IMR-90 (cell line): ENCODE measurements around the gene SGPL1. TPM values are rescaled to one million over a fixed set of nuclear protein-coding genes. Genes with fewer than 3 reads are reported as not detected.

Experiments
- ATAC-seq: fragments of 200-7000 bp; cut with Tn5 transposase; 2 replicates; pipeline ENCODE4 v1.9.1; 2020; ENCODE audit warnings: low read depth, mild to moderate bottlenecking, moderate library complexity
- BruUV-seq: library from RNA; stranded (reverse); fragments of 400-500 nt; replicated peaks from 2 replicates; lab custom pipeline; 2021; lab: Mats Ljungman, UMichigan
- CTCF ChIA-PET: fragments of 300-600 bp; formaldehyde crosslinking; extraction: SDS; loops from one replicate; lab custom pipeline; 2021; ENCODE audit warnings: antibody characterized with exemption; lab: Yijun Ruan, JAX
- POLR2A ChIA-PET: fragments of 300-600 bp; sonication (Branson Sonifier 250); formaldehyde crosslinking; loops from one replicate; lab custom pipeline; 2022; ENCODE audit warnings: antibody characterized with exemption; ENCODE audit not compliant: unreplicated experiment; lab: Charles Lee
- DNase-seq: peaks from one replicate; pipeline ENCODE4 v3.0.0; 2013
- H2AFZ ChIP-seq: replicated peaks from 2 replicates; pipeline ENCODE3; 2013; ENCODE audit warnings: low read length, mild to moderate bottlenecking; ENCODE audit not compliant: poor library complexity
- H2AK5ac ChIP-seq: 2 replicates; pipeline ENCODE4 v1.6.1; 2013; ENCODE audit warnings: low read depth, low read length, inconsistent platforms
- H2AK9ac ChIP-seq: replicated peaks from 2 replicates; pipeline ENCODE3; 2013; ENCODE audit warnings: mild to moderate bottlenecking, low read depth, low read length, moderate library complexity; ENCODE audit not compliant: poor library complexity
- H2BK120ac ChIP-seq: 2 replicates; pipeline ENCODE4 v1.6.1; 2013; ENCODE audit warnings: low read depth, low read length, inconsistent platforms
- H2BK15ac ChIP-seq: 3 replicates; pipeline ENCODE4 v1.6.1; 2013; ENCODE audit warnings: low read depth, low read length, inconsistent platforms
- H2BK20ac ChIP-seq: 2 replicates; pipeline ENCODE4 v1.6.1; 2013; ENCODE audit warnings: low read depth, mild to moderate bottlenecking, inconsistent platforms, low read length, moderate library complexity
- H2BK5ac ChIP-seq: 2 replicates; pipeline ENCODE4 v1.6.1; 2013; ENCODE audit warnings: mild to moderate bottlenecking, low read depth, low read length, inconsistent platforms; ENCODE audit not compliant: poor library complexity, severe bottlenecking
- H3K14ac ChIP-seq: replicated peaks from 2 replicates; pipeline ENCODE4 v1.6.1; 2013; ENCODE audit warnings: low read depth, low read length, inconsistent platforms
- H3K18ac ChIP-seq: 2 replicates; pipeline ENCODE4 v1.6.1; 2013; ENCODE audit warnings: low read depth, low read length, control low read depth
- H3K23ac ChIP-seq: 2 replicates; pipeline ENCODE4 v1.6.1; 2013; ENCODE audit warnings: low read depth, low read length, inconsistent platforms
- H3K27ac ChIP-seq: 2 replicates; pipeline ENCODE4 v1.5.1; 2013; ENCODE audit warnings: mild to moderate bottlenecking, control low read depth, low read length; ENCODE audit not compliant: insufficient read depth
- H3K27me3 ChIP-seq: 2 replicates; pipeline ENCODE4 v1.6.1; 2013; ENCODE audit warnings: low read length; ENCODE audit not compliant: control insufficient read depth, insufficient read depth
- H3K36me3 ChIP-seq: 2 replicates; pipeline ENCODE4 v1.6.1; 2013; ENCODE audit warnings: low read length, mixed read lengths; ENCODE audit not compliant: control insufficient read depth, insufficient read depth
- H3K4ac ChIP-seq: 2 replicates; pipeline ENCODE4 v1.6.1; 2013; ENCODE audit warnings: low read depth, low read length, inconsistent platforms
- H3K4me1 ChIP-seq: 2 replicates; pipeline ENCODE4 v1.6.1; 2013; ENCODE audit warnings: low read length, mixed read lengths; ENCODE audit not compliant: control insufficient read depth, insufficient read depth
- H3K4me2 ChIP-seq: 2 replicates; pipeline ENCODE4 v1.6.1; 2013; ENCODE audit warnings: low read depth, mild to moderate bottlenecking, control low read depth, low read length, moderate library complexity
- H3K4me3 ChIP-seq: 2 replicates; pipeline ENCODE4 v1.5.1; 2013; ENCODE audit warnings: low read depth, mild to moderate bottlenecking, control low read depth, low read length, moderate library complexity; ENCODE audit not compliant: insufficient read depth
- H3K56ac ChIP-seq: 2 replicates; pipeline ENCODE4 v1.6.1; 2013; ENCODE audit warnings: low read length, inconsistent platforms; ENCODE audit not compliant: insufficient read depth; ENCODE audit errors: extremely low read depth
- H3K79me1 ChIP-seq, 2 experiments: 2 replicates each; pipeline ENCODE4 v1.6.1; 2013; ENCODE audit warnings: low read length in 2 of 2, inconsistent platforms in 1 of 2, low read depth in 1 of 2
- H3K9ac ChIP-seq: 2 replicates; pipeline ENCODE4 v1.6.1; 2013; ENCODE audit warnings: low read depth, low read length, control low read depth
- H3K9me1 ChIP-seq: 2 replicates; pipeline ENCODE4 v1.6.1; 2013; ENCODE audit warnings: low read length, inconsistent platforms; ENCODE audit not compliant: insufficient read depth
- H3K9me3 ChIP-seq: 2 replicates; pipeline ENCODE4 v1.6.1; 2013; ENCODE audit warnings: low read length; ENCODE audit not compliant: control insufficient read depth, insufficient read depth
- H4K20me1 ChIP-seq: 2 replicates; pipeline ENCODE4 v1.6.1; 2013; ENCODE audit warnings: low read length, inconsistent platforms; ENCODE audit not compliant: insufficient read depth
- H4K5ac ChIP-seq: 2 replicates; pipeline ENCODE4 v1.6.1; 2013; ENCODE audit warnings: mild to moderate bottlenecking, low read depth, low read length, control low read depth
- H4K8ac ChIP-seq, 2 experiments: 2 replicates each; pipeline ENCODE4 v1.6.1; 2013; ENCODE audit warnings: low read depth in 2 of 2, low read length in 2 of 2, control low read depth in 1 of 2, inconsistent platforms in 1 of 2
- H4K91ac ChIP-seq: 2 replicates; pipeline ENCODE4 v1.6.1; 2013; ENCODE audit warnings: low read depth, low read length, inconsistent platforms; ENCODE audit not compliant: insufficient read depth
- BHLHE40 ChIP-seq: fragments of 150-350 bp; IDR thresholded peaks from 2 replicates; pipeline ENCODE4 v1.6.1; 2016; ENCODE audit warnings: mild to moderate bottlenecking, low read depth, low read length
- CEBPB ChIP-seq: IDR thresholded peaks from 2 replicates; pipeline ENCODE4 v1.6.1; 2012; ENCODE audit warnings: low read depth, low read length, improper control_type of control experiment
- CHD1 ChIP-seq: IDR thresholded peaks from 2 replicates; pipeline ENCODE4 v1.6.1; 2012; ENCODE audit warnings: low read depth, low read length, improper control_type of control experiment
- CTCF ChIP-seq: conservative IDR thresholded peaks from 2 replicates; pipeline ENCODE4 v1.5.1; 2012; ENCODE audit warnings: mild to moderate bottlenecking, low read depth, low read length, improper control_type of control experiment
- ELK1 ChIP-seq: fragments of 150-350 bp; IDR thresholded peaks from 2 replicates; pipeline ENCODE4 v1.6.1; 2016; ENCODE audit warnings: low read depth, mild to moderate bottlenecking, low read length, moderate library complexity, borderline replicate concordance
- MAFK ChIP-seq: IDR thresholded peaks from 2 replicates; pipeline ENCODE4 v1.6.1; 2012; ENCODE audit warnings: low read depth, low read length, improper control_type of control experiment
- MAZ ChIP-seq: IDR thresholded peaks from 2 replicates; pipeline ENCODE4 v1.6.1; 2012; ENCODE audit warnings: low read depth, mild to moderate bottlenecking, low read length, improper control_type of control experiment, moderate library complexity, borderline replicate concordance
- MXI1 ChIP-seq: IDR thresholded peaks from 2 replicates; pipeline ENCODE4 v1.6.1; 2012; ENCODE audit warnings: low read depth, mild to moderate bottlenecking, low read length, moderate library complexity, borderline replicate concordance
- NFE2L2 ChIP-seq: fragments of 150-350 bp; IDR thresholded peaks from 2 replicates; pipeline ENCODE4 v1.6.1; 2016; ENCODE audit warnings: low read depth, mild to moderate bottlenecking, low read length
- POLR2A ChIP-seq: IDR thresholded peaks from 2 replicates; pipeline ENCODE4 v1.6.1; 2012; ENCODE audit warnings: mild to moderate bottlenecking, low read depth, low read length
- RCOR1 ChIP-seq: IDR thresholded peaks from 2 replicates; pipeline ENCODE4 v1.6.1; 2012; ENCODE audit warnings: mild to moderate bottlenecking, low read length, improper control_type of control experiment; ENCODE audit not compliant: insufficient replicate concordance
- RFX5 ChIP-seq: IDR thresholded peaks from 2 replicates; pipeline ENCODE4 v1.8.0; 2012; ENCODE audit warnings: low read depth, mild to moderate bottlenecking, low read length, moderate library complexity
- SMC3 ChIP-seq: fragments of 150-350 bp; IDR thresholded peaks from 2 replicates; pipeline ENCODE4 v1.6.1; 2016; ENCODE audit warnings: low read depth, mild to moderate bottlenecking, antibody characterized with exemption, low read length, moderate library complexity
- USF2 ChIP-seq: fragments of 150-350 bp; IDR thresholded peaks from 2 replicates; pipeline ENCODE4 v1.6.1; 2017; ENCODE audit warnings: mild to moderate bottlenecking, antibody characterized with exemption, low read length, low read depth
- WGBS, 2 experiments: methylation state at CpG; one replicate each; pipeline versions ENCODE4 v1.1.5 to v1.1.7; 2013; ENCODE audit warnings: missing lambda C conversion rate in 2 of 2; ENCODE audit not compliant: insufficient read length in 1 of 2; ENCODE audit errors: extremely low coverage in 2 of 2; 5-methylcytosine and 5-hydroxymethylcytosine counted together
- dilution Hi-C: fragments of 300-500 bp; cut with HindIII; formaldehyde crosslinking; loops from one replicate; pipeline ENCODE4 v1.14.3; 2018; ENCODE audit warnings: low sequenced_read_pairs; ENCODE audit not compliant: unreplicated experiment
- in situ Hi-C: fragments of 300-500 bp; cut with MboI; formaldehyde crosslinking; loops from 3 replicates; pipeline ENCODE4 v1.14.3; 2019; ENCODE audit warnings: low sequenced_read_pairs, inconsistent platforms, mixed read lengths
- intact Hi-C: fragments of 100-400 bp; cut with micrococcal nuclease; formaldehyde crosslinking; loops from 2 replicates; pipeline ENCODE4 v1.10.0; 2022
- polyA plus RNA-seq, 3 experiments: library from polyadenylated mRNA; depleted of rRNA; stranded (reverse); fragments of >200 nt; gene quantifications; 2 replicates each; pipeline ENCODE4 v1.2.3, GENCODE V29; 2012; ENCODE audit warnings: low replicate concordance in 1 of 3
- total RNA-seq: library from RNA; depleted of rRNA; stranded (reverse); fragments of >200 nt; gene quantifications from 2 replicates; pipeline ENCODE4 v1.2.3, GENCODE V29; 2012

The SGPL1 gene
- total and polyA plus RNA-seq, 2 of the 4 experiments (the other 2 are of a cell fraction) = 12.2 to 26.7 TPM

DNA sequence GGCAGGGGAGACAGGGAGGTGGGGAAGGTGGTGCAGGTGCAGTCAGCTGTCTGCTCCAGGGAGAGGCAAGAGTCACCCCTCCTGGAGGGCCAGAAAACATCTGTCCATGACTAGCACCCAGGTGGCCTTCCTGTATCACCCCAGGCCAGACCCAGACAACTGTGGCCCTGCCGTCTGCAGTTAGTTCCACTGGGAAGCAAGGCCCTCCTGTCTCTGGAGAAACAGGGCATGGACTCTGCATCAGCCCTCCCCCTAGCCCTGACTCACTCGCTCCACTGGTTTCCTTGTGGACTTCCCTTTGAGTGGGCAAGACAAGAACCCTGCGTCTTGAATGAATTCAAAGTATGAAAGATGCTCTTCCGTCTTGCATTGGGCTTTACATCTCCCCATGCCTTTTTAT lies 43.1 kb upstream of the SGPL1 start:
- Histone ChIP-seq H3K4me2 (no peak overlapping the region), H3K14ac (no peak overlapping the region), H3K56ac (no peak overlapping the region), H4K20me1 (no peaks in the 10 kb centered on the region), H4K91ac (no peak overlapping the region), H3K23ac (no peak overlapping the region), H4K5ac (no peak overlapping the region), H2BK120ac (no peak overlapping the region), H3K27ac (no peak overlapping the region), H3K79me1 (no peaks in the 10 kb centered on the region), H3K4me3 (no peak overlapping the region), H3K27me3 (peaks cover 30% of the 10 kb centered on the region), H3K18ac (no peak overlapping the region), H2BK5ac (no peak overlapping the region), H4K8ac (no peak overlapping the region), H3K4me1 (no peaks in the 10 kb centered on the region), H2AK5ac (no peak overlapping the region), H2BK15ac (no peak overlapping the region), H3K9me3 (no peaks in the 10 kb centered on the region), H3K9me1 (no peaks in the 10 kb centered on the region), H3K36me3 (no peaks in the 10 kb centered on the region), H3K4ac (no peak overlapping the region), H2AK9ac (no peak overlapping the region), H2BK20ac (no peak overlapping the region), H3K9ac (no peak overlapping the region), H2AFZ (no peak overlapping the region)
- intact Hi-C loops (no loop called here), in situ Hi-C loops (no loop called here), dilution Hi-C loops (no loop called here)
- BruUV-seq = no TSS peak
- no peak for DNase-seq
- POLR2A ChIA-PET = no interaction called here
- CTCF ChIA-PET = no interaction called here
- ATAC-seq = no peak
- TF ChIP-seq POLR2A = no peak
- no peak for TF ChIP-seq NFE2L2
- no peak for TF ChIP-seq USF2
- TF ChIP-seq SMC3 = no peak
- TF ChIP-seq BHLHE40 = no peak
- no peak for TF ChIP-seq MXI1
- TF ChIP-seq CTCF = no peak
- TF ChIP-seq MAZ = no peak
- TF ChIP-seq RFX5 = no peak
- TF ChIP-seq RCOR1 = no peak
- TF ChIP-seq CEBPB = no peak
- no peak for TF ChIP-seq MAFK
- no peak for TF ChIP-seq ELK1
- TF ChIP-seq CHD1 = no peak
- no CpG with 5 or more reads among the region's 4 CpGs for WGBS, 2 experiments
